HL-60/S4 treated with retinoic acid at 250 ng/mL for 4 days and 3 days (cell line): Measurements from ENCODE around the gene TXNDC15.
"Not testable (repeated sequence)": the region's sequence is repeated elsewhere in the genome, so short reads cannot be mapped to it uniquely, and the experiment has no call there.

Experiments
- in situ Hi-C: fragments of 300-500 bp; cut with MboI; formaldehyde crosslinking; loops from 2 replicates; pipeline ENCODE4 v1.7.0; 2022; ENCODE audit warnings: low sequenced_read_pairs

Gene TXNDC15

DNA sequence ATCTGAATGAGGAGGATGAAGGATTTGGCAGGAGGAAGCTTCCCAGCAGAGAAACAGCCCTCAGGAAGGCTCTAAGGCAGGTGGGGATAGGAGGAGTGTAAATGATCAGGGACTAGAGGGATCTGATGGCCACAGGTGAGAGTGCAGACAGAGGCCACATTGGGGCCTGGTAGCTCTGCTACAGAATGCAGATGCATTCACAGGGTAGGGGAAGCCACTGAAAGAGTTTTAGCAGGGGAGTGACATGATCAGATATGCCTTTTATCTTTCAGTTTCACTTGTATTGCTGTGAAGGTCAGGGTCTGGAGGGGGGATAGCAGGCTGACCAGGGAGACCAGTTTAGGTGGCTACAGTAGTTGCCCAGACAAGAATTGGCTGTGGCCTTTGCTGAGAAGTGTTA is 3.0 kb downstream of the TXNDC15 start:
- in situ Hi-C loops = no loop called here

DNA sequence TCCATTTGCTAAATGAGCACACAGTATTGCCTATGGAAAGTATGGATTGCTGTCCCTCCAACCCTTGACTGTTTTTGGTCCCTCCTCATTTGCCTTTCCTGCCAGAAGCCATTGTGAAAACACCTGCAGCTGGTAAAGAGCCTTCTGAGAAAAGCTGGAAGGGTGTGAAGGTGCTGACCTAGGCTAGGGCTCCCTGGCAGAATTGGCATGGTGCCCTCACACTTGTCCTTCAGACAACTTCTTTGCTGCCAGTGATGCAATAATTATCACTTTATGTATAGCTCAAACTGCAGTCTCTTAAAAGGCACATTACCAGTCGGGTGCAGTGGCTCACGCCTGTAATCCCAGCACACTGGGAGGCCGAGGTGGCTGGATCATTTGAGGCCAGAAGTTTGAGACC is 4.2 kb downstream of the TXNDC15 start:
- in situ Hi-C loops = no loop called here

GRCh38 chr5:134879456-134879855 is 5.3 kb downstream of the TXNDC15 start:
- in situ Hi-C loops = no loop called here

GRCh38 chr5:134880937-134881336 is 6.8 kb downstream of the TXNDC15 start:
- in situ Hi-C loops = not testable (repeated sequence)

GRCh38 chr5:134881711-134882110 is 7.5 kb downstream of the TXNDC15 start:
- in situ Hi-C loops = not testable (repeated sequence)

DNA sequence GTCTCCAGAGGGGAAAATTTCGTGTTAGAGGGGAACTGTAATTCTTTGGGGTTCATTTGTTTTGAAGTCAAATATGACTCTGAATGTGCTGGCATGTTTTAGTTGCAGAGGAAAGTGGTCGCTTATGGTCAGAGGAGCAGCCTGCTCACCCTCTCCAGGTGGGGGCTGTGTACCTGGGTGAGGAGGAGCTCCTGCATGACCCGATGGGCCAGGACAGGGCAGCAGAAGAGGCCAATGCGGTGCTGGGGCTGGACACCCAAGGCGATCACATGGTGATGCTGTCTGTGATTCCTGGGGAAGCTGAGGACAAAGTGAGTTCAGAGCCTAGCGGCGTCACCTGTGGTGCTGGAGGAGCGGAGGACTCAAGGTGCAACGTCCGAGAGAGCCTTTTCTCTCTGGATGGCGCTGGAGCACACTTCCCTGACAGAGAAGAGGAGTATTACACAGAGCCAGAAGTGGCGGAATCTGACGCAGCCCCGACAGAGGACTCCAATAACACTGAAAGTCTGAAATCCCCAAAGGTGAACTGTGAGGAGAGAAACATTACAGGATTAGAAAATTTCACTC is 13.5 kb downstream of the TXNDC15 start:
- in situ Hi-C loops = no loop called here

DNA sequence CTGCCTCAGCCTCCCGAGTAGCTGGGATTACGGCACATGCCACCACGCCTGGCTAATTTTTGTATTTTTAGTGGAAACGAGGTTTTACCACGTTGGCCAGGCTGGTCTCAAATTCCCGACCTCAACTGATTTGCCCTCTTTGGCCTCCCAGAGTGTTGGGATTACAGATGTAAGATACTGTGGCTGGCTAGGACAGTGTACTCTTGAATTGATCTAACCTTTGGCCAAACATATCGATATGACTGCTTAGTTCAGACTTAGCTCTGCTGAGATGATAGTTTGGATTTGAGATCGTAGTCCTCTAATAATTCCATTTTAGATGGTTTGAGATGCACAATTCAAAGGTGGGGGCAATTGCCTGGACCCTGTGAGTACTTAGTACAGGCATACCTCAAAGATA is 15.2 kb downstream of the TXNDC15 start:
- in situ Hi-C loops = no loop called here

GRCh38 chr5:134891473-134891872 is 17.3 kb downstream of the TXNDC15 start:
- in situ Hi-C loops = no loop called here

DNA sequence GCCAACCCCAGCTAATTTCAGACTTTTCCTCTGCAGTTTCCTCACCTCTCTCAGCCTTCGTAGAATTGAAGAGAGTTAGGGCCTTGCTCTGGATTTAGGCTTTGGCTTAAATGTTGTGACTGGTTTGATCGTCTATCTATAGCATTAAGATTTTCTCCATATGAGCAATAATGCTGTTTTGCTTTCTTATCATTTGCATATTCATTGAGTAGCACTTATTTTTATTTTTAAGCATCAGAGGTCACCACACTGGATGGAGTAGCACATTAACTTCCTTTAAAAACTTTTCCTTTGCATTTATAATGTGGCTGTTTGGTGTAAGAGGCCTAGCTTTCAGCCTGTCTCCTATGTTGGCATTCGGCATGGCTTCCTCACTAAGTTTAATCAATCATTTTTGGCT is 18.1 kb downstream of the TXNDC15 start:
- in situ Hi-C loops = no loop called here

DNA sequence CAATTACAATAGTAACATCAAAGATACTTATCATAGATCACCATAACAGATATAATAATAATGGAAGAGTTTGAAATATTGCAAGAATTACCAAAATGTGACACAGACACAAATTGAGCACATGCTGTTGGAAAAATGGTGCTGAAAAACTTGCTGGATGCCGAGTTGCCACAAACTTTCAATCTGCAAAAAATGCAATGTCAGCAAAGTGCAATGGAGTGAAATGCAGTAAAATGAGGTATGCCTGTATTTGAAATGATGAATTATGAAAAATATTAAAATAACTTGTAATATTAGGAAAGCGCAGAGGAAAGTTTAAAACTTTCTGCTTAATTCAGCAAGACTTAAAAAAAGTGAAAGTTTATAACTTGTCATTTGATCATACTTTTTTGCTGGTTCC is 18.8 kb downstream of the TXNDC15 start:
- in situ Hi-C loops = no loop called here

DNA sequence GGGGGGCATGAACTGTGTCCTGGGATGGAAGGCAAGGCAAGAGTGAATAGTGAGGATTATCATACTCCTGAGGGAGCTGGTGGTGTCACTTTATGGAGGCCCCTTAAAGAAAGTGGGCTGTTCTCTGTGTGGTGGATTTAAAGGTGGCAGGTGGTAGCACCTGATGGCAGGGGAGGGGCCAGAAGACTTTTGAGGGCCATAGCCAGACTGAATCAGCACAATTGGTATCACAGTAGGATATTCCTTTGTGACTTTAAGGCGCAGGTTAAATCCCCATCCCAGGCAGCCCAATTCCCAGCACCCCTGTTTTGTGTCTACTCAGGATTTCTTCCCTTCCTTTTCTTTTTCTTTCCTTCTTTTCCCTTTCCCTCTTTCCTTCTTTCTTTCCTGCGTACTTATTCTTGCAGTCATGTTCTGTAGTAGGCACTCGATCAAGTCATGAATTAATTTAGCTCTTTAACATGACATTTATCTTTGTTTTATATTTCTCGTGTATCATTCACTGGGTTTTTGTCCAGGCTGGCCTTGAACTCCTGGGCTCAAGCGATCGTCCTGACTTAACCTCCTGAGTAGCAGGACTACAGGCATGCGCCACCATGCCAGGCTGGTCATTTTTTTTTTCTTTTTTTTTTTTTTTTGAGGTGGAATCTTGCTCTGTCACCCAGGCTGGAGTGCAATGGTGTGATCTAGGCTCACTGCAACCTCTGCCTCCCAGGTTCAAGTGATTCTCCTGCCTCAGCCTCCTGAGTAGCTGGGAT is 19.8 kb downstream of the TXNDC15 start:
- in situ Hi-C loops = no loop called here

- in situ Hi-C loops = no loop called here
Measured at GRCh38 chr5:134902071-134902801, 28.1 kb downstream of the TXNDC15 start.

DNA sequence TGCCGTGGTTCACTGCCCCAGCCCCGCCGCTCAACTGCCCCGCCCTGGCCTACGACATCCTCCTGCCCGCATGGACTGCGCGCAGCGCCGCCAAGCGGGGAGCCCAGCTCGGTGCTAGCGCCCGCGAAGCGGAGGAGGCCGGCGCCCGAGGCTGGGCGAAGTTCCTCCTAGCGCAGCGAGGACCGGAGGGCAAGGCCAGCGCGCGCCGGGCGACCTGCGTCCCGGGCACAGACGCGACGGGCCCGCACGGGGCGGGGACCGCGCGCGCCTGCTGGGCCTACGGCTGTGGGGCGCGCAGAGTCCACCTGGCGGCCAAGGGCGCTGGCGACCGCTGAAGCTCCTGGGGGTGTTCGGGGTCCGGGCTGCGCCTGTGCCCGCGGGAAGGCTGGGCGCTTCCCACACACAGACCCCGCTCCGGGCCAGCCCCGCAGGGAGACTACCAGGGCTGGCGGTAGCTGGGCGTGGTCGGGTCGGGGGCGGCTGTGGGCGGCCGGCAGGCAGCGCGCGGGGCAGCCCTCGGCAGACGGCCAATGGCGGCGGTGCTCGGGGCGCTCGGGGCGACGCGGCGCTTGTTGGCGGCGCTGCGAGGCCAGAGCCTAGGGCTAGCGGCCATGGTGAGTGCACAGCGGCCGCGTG is 30.6 kb downstream of the TXNDC15 start, which contains the start of gene PCBD2:
TSS of gene PCBD2 (plus strand) at position 522 of the 636 bp plus-strand sequence. CDS start at position 531, 9 bp downstream.
- in situ Hi-C loops = no loop called here

DNA sequence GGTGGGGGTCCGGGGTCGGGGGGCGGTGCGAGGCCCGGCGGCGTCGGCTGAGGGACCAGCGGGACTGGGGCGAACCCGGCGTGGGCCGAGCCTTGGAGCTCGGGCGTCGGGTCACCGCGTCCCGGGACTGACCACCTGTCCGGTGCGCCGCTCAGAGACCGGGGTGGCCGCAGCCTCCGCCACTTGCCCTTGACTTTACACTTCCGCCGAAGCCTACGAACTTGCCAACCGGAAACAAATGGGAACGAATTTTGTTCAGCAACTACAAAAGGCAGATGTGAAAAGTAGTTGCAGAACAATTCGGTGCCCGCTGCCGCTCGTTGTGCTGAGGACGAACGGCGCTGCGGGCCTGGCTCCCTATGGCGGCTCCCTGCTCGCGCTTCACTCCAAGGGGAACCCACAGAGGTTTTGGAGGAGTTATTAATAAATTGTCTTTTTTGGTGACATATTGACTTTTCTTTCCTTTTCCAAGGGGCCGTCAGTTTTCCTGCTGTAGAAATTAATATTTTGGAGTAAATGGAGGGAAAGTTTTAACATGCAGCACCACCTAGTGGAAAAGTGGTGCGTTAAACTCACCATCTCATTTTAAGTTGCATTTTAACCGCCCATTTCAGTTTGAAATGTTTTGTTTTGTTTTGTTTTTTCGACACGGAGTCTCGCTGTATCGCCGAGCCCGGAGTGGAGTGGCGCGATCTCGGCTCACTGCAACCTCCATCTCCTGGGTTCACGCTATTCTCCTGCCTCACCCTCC is 31.2 kb downstream of the TXNDC15 start:
- in situ Hi-C loops = no loop called here

DNA sequence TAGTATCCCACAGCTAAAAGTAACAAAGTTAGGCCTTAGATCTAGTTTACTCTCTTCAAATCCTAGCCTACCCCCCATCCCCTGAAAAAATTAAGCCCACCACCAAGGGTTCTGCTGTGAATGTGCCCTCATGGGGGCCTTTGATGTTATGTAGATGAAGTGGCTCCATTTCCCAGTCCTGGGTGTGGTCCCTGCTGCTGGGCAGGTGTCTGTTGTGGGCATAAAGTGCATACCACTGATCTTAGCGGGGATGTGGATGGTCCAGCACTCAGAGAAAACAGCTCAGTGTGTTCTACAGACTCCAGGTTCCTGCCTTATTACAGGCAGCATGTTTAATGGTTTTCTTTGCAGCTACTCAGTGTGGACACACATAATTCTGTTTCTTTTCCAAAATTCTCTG is 32.6 kb downstream of the TXNDC15 start:
- in situ Hi-C loops = no loop called here

- in situ Hi-C loops = not testable (repeated sequence)
Measured at GRCh38 chr5:134910752-134911151, 36.6 kb downstream of the TXNDC15 start.

- in situ Hi-C loops = no loop called here
Measured at GRCh38 chr5:134911285-134912206, 37.4 kb downstream of the TXNDC15 start.

GRCh38 chr5:134913254-134913653 is 39.1 kb downstream of the TXNDC15 start:
- in situ Hi-C loops = no loop called here

GRCh38 chr5:134913795-134914194 is 39.6 kb downstream of the TXNDC15 start:
- in situ Hi-C loops = no loop called here
